Prostate gland (tissue), 2 donors: ENCODE results near the gene AFF4. TPM values are rescaled to one million over a fixed set of nuclear protein-coding genes. Genes with fewer than 3 reads are reported as not detected.
A peak's percentile ranks its signal among the peaks of the same experiment; 100 is the strongest.

ENCODE experiments used
- DNase-seq: peaks from one replicate; pipeline ENCODE4 v3.0.0-alpha.2; 2019; ENCODE audit warnings: low spot score
- H3K27ac ChIP-seq, 2 donors: fragments of 200-600 bp; sonication (generic); 2 replicates each; pipeline ENCODE4 v1.5.1; 2017 to 2019
- H3K27me3 ChIP-seq: fragments of 200-600 bp; sonication (generic); replicated peaks from 2 replicates; pipeline ENCODE4 v1.5.1; 2019; ENCODE audit not compliant: insufficient read depth
- H3K36me3 ChIP-seq, 2 donors: fragments of 200-600 bp; sonication (generic); 1 replicate in 1 of 2; 2 replicates in 1 of 2; pipeline versions ENCODE4 v1.5.1 to v1.8.1; 2017 to 2019
- H3K4me1 ChIP-seq: fragments of 200-600 bp; sonication (generic); replicated peaks from 2 replicates; pipeline ENCODE4 v1.5.1; 2019
- H3K4me3 ChIP-seq, 2 donors: fragments of 200-600 bp; sonication (generic); 2 replicates each; pipeline ENCODE4 v1.5.1; 2017 to 2019
- H3K9me3 ChIP-seq: fragments of 200-600 bp; sonication (generic); 2 replicates; pipeline ENCODE4 v1.5.1; 2017
- CTCF ChIP-seq, 4 experiments: fragments of 200-600 bp in 2 of 4; fragments of 450-650 bp in 2 of 4; sonication (generic) in 2 of 4; IDR thresholded peaks; 1 replicate in 3 of 4; 2 replicates in 1 of 4; pipeline ENCODE4 v1.5.1; 2016 to 2019; ENCODE audit warnings: antibody characterized with exemption in 4 of 4, mild to moderate bottlenecking in 2 of 4, moderate library complexity in 2 of 4
- POLR2A ChIP-seq: fragments of 450-650 bp; IDR thresholded peaks from one replicate; pipeline ENCODE4 v1.6.1; 2016; ENCODE audit warnings: antibody characterized with exemption, mild to moderate bottlenecking
- POLR2AphosphoS5 ChIP-seq: sonication (generic); formaldehyde crosslinking; IDR thresholded peaks from one replicate; pipeline ENCODE4 v1.6.1; 2017; ENCODE audit warnings: antibody characterized with exemption
- WGBS: methylation state at CpG from one replicate; pipeline ENCODE4 v1.1.5; 2018; 5-methylcytosine and 5-hydroxymethylcytosine counted together
- intact Hi-C: fragments of 100-400 bp; cut with DNase I; formaldehyde crosslinking; loops from one replicate; pipeline ENCODE4 v1.14.2; 2022
- total RNA-seq, 2 donors: library from RNA; depleted of rRNA; stranded (reverse); fragments of >200 nt; gene quantifications; one replicate each; pipeline ENCODE4 v1.1.0, GENCODE V29; 2016

AFF4 gene
- total RNA-seq, 2 donors from 2014 or later, result 57.2 to 105 TPM

- Histone ChIP-seq H3K27me3 (no peaks in the 10 kb centered on the region), H3K9me3 (no peaks in the 10 kb centered on the region), H3K4me1 (peaks cover 5% of the 10 kb centered on the region), H3K36me3 (peaks cover 0 to 10% of the 10 kb centered on the region in 2 donors), H3K27ac (no peak overlapping the region), H3K4me3 (no peak overlapping the region)
- WGBS, result 69% methylated on average over 4 of the region's 4 CpGs
- no peak for TF ChIP-seq POLR2AphosphoS5
- no peak for TF ChIP-seq CTCF (IDR thresholded peaks at IDR 0.05)
- no peak for TF ChIP-seq POLR2A
- intact Hi-C loops, result loop anchor here (5.0 kb wide), 2 partner anchors 36 to 94 kb away; partner anchors contain the start of genes AFF4 and SHROOM1
- no peak for DNase-seq
Observed at GRCh38 chr5:132868754-132869153, 94.7 kb downstream of the AFF4 start.

GRCh38 chr5:132867046-132867451, 96.4 kb downstream of the AFF4 start:
- Histone ChIP-seq H3K27ac (peak overlapping the region; percentile 94), H3K9me3 (no peaks in the 10 kb centered on the region), H3K4me3 (peak overlapping the region; percentile 73 to 87), H3K36me3 (peaks cover 0 to 10% of the 10 kb centered on the region in 2 donors), H3K27me3 (no peaks in the 10 kb centered on the region), H3K4me1 (peaks cover 5% of the 10 kb centered on the region)
- no peak for TF ChIP-seq POLR2A
- TF ChIP-seq CTCF (IDR thresholded peaks at IDR 0.05), result no peak
- TF ChIP-seq POLR2AphosphoS5, result no peak
- DNase-seq, result no peak
- intact Hi-C loops, result loop anchor here (5.0 kb wide), 2 partner anchors 35 to 95 kb away; partner anchors contain the start of genes AFF4 and SHROOM1
- 1% methylated on average over 13 of the region's 13 CpGs for WGBS

DNA sequence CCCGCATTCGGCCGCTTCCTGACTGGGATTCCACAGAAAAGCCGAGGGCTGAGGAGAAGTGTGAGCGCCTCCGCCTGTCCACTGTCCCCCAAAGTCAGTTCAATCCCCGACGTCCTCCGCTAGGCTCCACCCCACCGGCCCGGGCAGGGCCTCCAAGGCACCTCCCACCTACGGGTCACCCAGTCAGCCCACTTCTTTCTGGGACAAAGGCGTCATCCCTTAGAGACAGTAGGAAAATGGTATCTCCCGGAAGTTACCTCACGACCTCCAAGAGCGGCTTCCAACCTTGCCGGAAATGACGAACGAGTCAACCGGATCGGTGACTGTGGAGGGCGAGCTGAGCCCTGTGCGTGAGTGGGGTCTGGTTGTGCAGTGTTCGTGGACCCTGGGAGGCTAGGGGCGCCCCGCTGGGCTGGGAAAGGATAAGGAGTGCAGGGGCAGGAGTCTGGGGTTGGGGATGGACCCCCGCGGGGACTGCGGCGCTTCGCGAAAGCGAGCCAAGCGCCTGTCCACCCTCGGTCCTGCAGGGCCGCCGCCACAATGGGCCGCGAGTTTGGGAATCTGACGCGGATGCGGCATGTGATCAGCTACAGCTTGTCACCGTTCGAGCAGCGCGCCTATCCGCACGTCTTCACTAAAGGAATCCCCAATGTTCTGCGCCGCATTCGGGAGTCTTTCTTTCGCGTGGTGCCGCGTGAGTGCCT, 96.9 kb downstream of the AFF4 start, which contains the start of the genes GDF9 and UQCRQ:
TSS of gene GDF9 (minus strand) at position 128 of the 704 bp plus-strand sequence. CDS start 1,936 bp downstream, outside the sequence.
TSS of gene UQCRQ (plus strand) at position 301 of the 704 bp plus-strand sequence. CDS start at position 541, 240 bp downstream.
- H3K4me3 ChIP-seq, result peak within 1 kb of the TSS; percentile 73 to 87
- peaks cover 0 to 10% of the 10 kb centered on the region in 2 donors for H3K36me3 ChIP-seq
- H3K27me3 ChIP-seq, result no peaks in the 10 kb centered on the region
- intact Hi-C loops, result loop anchor here (5.0 kb wide), 2 partner anchors 34 to 96 kb away; partner anchors contain the start of genes AFF4 and SHROOM1
- under 1% methylated on average over 55 of the region's 55 CpGs for WGBS
- DNase-seq, result peak; percentile 98
- TF ChIP-seq CTCF (IDR thresholded peaks at IDR 0.05) (peak in 3 of 4 experiments; percentile 40 to 61 (median 45)), POLR2AphosphoS5 (peak; percentile 100), POLR2A (peak; percentile 89)
- no peaks in the 10 kb centered on the region for H3K9me3 ChIP-seq
- H3K4me1 ChIP-seq, result peaks cover 5% of the 10 kb centered on the region
- peak within 1 kb of the TSS; percentile 94 for H3K27ac ChIP-seq

DNA sequence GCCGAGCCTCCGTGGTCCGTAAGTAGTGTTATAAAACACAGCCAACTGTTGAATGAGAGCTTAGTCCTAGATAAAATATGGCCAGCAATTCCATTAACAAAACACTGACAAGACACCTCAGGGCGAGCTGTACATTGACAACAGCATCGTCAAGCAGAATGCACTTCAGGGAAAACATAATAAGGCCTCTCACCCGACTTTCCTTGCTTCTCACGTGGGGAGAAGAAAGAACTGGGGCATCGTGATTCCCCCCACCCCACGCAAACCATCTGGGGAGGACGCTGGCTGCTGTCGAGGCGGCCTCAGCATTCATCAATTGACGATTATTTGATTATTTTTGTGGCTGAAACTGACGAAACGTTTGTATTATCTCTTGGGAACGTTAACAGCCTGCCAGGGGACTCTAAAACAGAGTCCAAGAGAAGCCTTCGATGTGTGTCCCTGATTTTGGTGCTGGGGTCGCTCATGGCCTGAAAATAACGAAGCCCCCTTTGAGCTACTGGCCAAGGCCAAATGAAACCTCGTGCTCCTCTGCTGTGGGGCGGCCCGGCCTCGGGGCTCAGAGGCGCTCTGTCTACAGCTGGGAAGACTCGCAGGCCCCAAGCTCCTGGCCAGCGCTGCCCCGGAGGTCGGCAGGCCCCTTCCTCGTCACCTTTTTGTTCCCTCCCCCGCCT, 97.6 kb downstream of the AFF4 start:
- no peaks in the 10 kb centered on the region for H3K9me3 ChIP-seq
- DNase-seq, result no peak
- peaks cover 5% of the 10 kb centered on the region for H3K4me1 ChIP-seq
- no peaks in the 10 kb centered on the region for H3K27me3 ChIP-seq
- peak overlapping the region; percentile 94 for H3K27ac ChIP-seq
- peak overlapping the region; percentile 73 to 87 for H3K4me3 ChIP-seq
- TF ChIP-seq CTCF (IDR thresholded peaks at IDR 0.05) (no peak), POLR2AphosphoS5 (no peak), POLR2A (no peak)
- 28% methylated on average over 30 of the region's 30 CpGs for whole genome bisulfite sequencing
- H3K36me3 ChIP-seq, result peaks cover 0 to 10% of the 10 kb centered on the region in 2 donors
- intact Hi-C loops, result loop anchor here (5.0 kb wide), 2 partner anchors 34 to 96 kb away; partner anchors contain the start of genes AFF4 and SHROOM1
